WTC11 (cell line): Measurements from ENCODE around the gene WDR62. TPM values are rescaled to one million over a fixed set of nuclear protein-coding genes. Genes with fewer than 3 reads are reported as not detected.

Experiments used
- ATAC-seq: fragments of 200-7000 bp; cut with Tn5 transposase; 2 replicates; pipeline ENCODE4 v1.10.0; 2021; ENCODE audit warnings: mild to moderate bottlenecking, moderate library complexity
- CTCF ChIA-PET: fragments of 300-600 bp; sonication (Branson Sonifier 250); formaldehyde crosslinking; loops from one replicate; lab custom pipeline; 2021; ENCODE audit warnings: antibody characterized with exemption; lab: Charles Lee
- POLR2A ChIA-PET: fragments of 350-600 bp; sonication (Branson Sonifier 250); formaldehyde crosslinking; loops from one replicate; lab custom pipeline; 2021; ENCODE audit warnings: antibody characterized with exemption; lab: Charles Lee
- DNase-seq: peaks from one replicate; pipeline ENCODE4 v3.0.0; 2021; ENCODE audit warnings: low spot score
- H3K27ac Mint-ChIP-seq: 2 replicates; pipeline ENCODE4 v1.8.0; 2021; ENCODE audit warnings: mixed read lengths
- H3K27me3 Mint-ChIP-seq: 2 replicates; pipeline ENCODE4 v1.8.0; 2021; ENCODE audit warnings: low read depth, mild to moderate bottlenecking, moderate library complexity, mixed read lengths
- H3K36me3 Mint-ChIP-seq: 2 replicates; pipeline ENCODE4 v1.8.0; 2021; ENCODE audit warnings: mixed read lengths
- H3K4me1 Mint-ChIP-seq: 2 replicates; pipeline ENCODE4 v1.8.0; 2022; ENCODE audit warnings: mixed read lengths
- H3K4me3 Mint-ChIP-seq: 2 replicates; pipeline ENCODE4 v1.8.0; 2021; ENCODE audit warnings: mild to moderate bottlenecking, moderate library complexity, mixed read lengths
- H3K9me3 Mint-ChIP-seq: 2 replicates; pipeline ENCODE4 v1.8.0; 2021; ENCODE audit warnings: mixed read lengths
- ATF1 ChIP-seq: sonication (generic); formaldehyde crosslinking; IDR thresholded peaks from 2 replicates; pipeline ENCODE4 v1.8.1; 2023; ENCODE audit warnings: mild to moderate bottlenecking, moderate library complexity, missing genetic modification reagents
- ATF3 ChIP-seq: sonication (generic); formaldehyde crosslinking; conservative IDR thresholded peaks from 2 replicates; pipeline ENCODE4 v1.8.1; 2022; ENCODE audit warnings: mild to moderate bottlenecking, missing genetic modification reagents
- E2F1 ChIP-seq: sonication (generic); formaldehyde crosslinking; IDR thresholded peaks from 2 replicates; pipeline ENCODE4 v1.8.0; 2022; ENCODE audit warnings: mild to moderate bottlenecking, missing genetic modification reagents
- ELF4 ChIP-seq: sonication (generic); formaldehyde crosslinking; IDR thresholded peaks from 2 replicates; pipeline ENCODE4 v1.8.1; 2022; ENCODE audit warnings: low read depth, mild to moderate bottlenecking, moderate library complexity, missing genetic modification reagents
- EMX1 ChIP-seq: fragments of 250-450 bp; sonication (Bioruptor Pico); IDR thresholded peaks from 2 replicates; pipeline ENCODE4 v1.8.0; 2021; ENCODE audit warnings: mild to moderate bottlenecking
- FOXK1 ChIP-seq: sonication (generic); formaldehyde crosslinking; IDR thresholded peaks from 2 replicates; pipeline ENCODE4 v1.8.0; 2022; ENCODE audit warnings: mild to moderate bottlenecking, moderate library complexity, missing genetic modification reagents
- GRHL2 ChIP-seq: fragments of 250-450 bp; sonication (Bioruptor Pico); IDR thresholded peaks from 2 replicates; pipeline ENCODE4 v1.8.0; 2022; ENCODE audit warnings: mild to moderate bottlenecking, moderate library complexity; ENCODE audit not compliant: insufficient replicate concordance, severe bottlenecking
- JAZF1 ChIP-seq: fragments of 250-450 bp; sonication (Bioruptor Pico); IDR thresholded peaks from 2 replicates; pipeline ENCODE4 v1.9.0; 2021; ENCODE audit warnings: moderate library complexity, mild to moderate bottlenecking, inconsistent platforms
- JUN ChIP-seq: sonication (generic); formaldehyde crosslinking; IDR thresholded peaks from 2 replicates; pipeline ENCODE4 v1.8.0; 2023; ENCODE audit warnings: mild to moderate bottlenecking, missing genetic modification reagents
- MYBL2 ChIP-seq: sonication (generic); formaldehyde crosslinking; IDR thresholded peaks from 2 replicates; pipeline ENCODE4 v1.8.1; 2023; ENCODE audit warnings: mild to moderate bottlenecking, moderate library complexity, missing genetic modification reagents
- NFATC4 ChIP-seq: fragments of 250-450 bp; sonication (Bioruptor Pico); IDR thresholded peaks from 2 replicates; pipeline ENCODE4 v1.9.0; 2021; ENCODE audit warnings: mild to moderate bottlenecking
- RELA ChIP-seq: sonication (generic); formaldehyde crosslinking; IDR thresholded peaks from 2 replicates; pipeline ENCODE4 v1.8.1; 2022; ENCODE audit warnings: missing genetic modification reagents, mild to moderate bottlenecking, borderline replicate concordance
- SMAD3 ChIP-seq: sonication (generic); formaldehyde crosslinking; IDR thresholded peaks from 2 replicates; pipeline ENCODE4 v1.8.0; 2022; ENCODE audit warnings: missing genetic modification reagents, mild to moderate bottlenecking, borderline replicate concordance
- SP1 ChIP-seq: sonication (generic); formaldehyde crosslinking; conservative IDR thresholded peaks from 2 replicates; pipeline ENCODE4 v1.8.1; 2022; ENCODE audit warnings: missing genetic modification reagents
- TEAD1 ChIP-seq: sonication (generic); formaldehyde crosslinking; IDR thresholded peaks from 2 replicates; pipeline ENCODE4 v1.8.0; 2022; ENCODE audit warnings: mild to moderate bottlenecking, missing genetic modification reagents
- TP53 ChIP-seq: sonication (generic); formaldehyde crosslinking; IDR thresholded peaks from 2 replicates; pipeline ENCODE4 v1.8.1; 2023; ENCODE audit warnings: mild to moderate bottlenecking, missing genetic modification reagents
- ZNF121 ChIP-seq: sonication (generic); formaldehyde crosslinking; IDR thresholded peaks from 2 replicates; pipeline ENCODE4 v1.8.0; 2023; ENCODE audit warnings: missing genetic modification reagents
- ZNF317 ChIP-seq: sonication (generic); formaldehyde crosslinking; IDR thresholded peaks from 2 replicates; pipeline ENCODE4 v1.8.1; 2023; ENCODE audit warnings: low read depth, mild to moderate bottlenecking, moderate library complexity, missing genetic modification reagents, borderline replicate concordance
- ZSCAN18 ChIP-seq: fragments of 250-450 bp; sonication (Bioruptor Pico); IDR thresholded peaks from 2 replicates; pipeline ENCODE4 v2.1.2; 2022; ENCODE audit warnings: mild to moderate bottlenecking, moderate library complexity
- total RNA-seq: library from RNA; stranded (reverse); gene quantifications from 3 replicates; pipeline ENCODE4 v1.2.3, GENCODE V29; 2021
- TF ChIP-seq, protein P1 (sequence below): fragments of 200-600 bp; IDR thresholded peaks from 2 replicates; pipeline ENCODE4 v1.8.0; 2022; ENCODE audit warnings: antibody characterized with exemption
- TF ChIP-seq, protein P2 (sequence below): sonication (generic); formaldehyde crosslinking; IDR thresholded peaks from 2 replicates; pipeline ENCODE4 v1.8.1; 2023; ENCODE audit warnings: mild to moderate bottlenecking, missing genetic modification reagents, moderate library complexity
- TF ChIP-seq, protein P3 (sequence below): sonication (generic); formaldehyde crosslinking; IDR thresholded peaks from 2 replicates; pipeline ENCODE4 v1.8.1; 2023; ENCODE audit warnings: mild to moderate bottlenecking, missing genetic modification reagents

Gene WDR62
- total RNA-seq, 1 experiment from 2014 or later: 40.0 TPM

DNA sequence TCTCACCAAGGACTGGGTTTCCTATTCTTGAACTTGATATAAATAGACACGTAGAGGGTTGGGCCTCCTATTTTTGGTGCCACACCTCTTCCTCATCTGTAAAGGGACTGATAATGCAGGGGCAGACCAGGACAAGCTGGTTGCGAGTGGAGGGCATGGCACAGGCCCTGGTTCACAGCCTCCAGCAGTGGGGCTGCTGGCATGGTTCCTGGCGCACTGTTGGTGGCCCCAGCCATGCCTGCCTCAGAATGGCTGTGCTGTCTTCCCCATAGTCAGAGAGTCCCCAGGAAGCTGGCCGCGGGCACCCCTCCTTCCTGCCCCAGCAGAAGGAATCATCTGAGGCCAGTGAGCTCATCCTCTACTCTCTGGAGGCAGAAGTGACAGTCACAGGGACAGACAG is 45.8 kb downstream of the WDR62 start:
- Mint-ChIP-seq H3K9me3 (no peaks in the 10 kb centered on the region), H3K36me3 (peaks cover 29% of the 10 kb centered on the region), H3K27me3 (no peaks in the 10 kb centered on the region)
- ATAC-seq: no peak
- TF ChIP-seq TEAD1 (CRISPR knock-in tag): no peak
- TF ChIP-seq, protein P1, sequence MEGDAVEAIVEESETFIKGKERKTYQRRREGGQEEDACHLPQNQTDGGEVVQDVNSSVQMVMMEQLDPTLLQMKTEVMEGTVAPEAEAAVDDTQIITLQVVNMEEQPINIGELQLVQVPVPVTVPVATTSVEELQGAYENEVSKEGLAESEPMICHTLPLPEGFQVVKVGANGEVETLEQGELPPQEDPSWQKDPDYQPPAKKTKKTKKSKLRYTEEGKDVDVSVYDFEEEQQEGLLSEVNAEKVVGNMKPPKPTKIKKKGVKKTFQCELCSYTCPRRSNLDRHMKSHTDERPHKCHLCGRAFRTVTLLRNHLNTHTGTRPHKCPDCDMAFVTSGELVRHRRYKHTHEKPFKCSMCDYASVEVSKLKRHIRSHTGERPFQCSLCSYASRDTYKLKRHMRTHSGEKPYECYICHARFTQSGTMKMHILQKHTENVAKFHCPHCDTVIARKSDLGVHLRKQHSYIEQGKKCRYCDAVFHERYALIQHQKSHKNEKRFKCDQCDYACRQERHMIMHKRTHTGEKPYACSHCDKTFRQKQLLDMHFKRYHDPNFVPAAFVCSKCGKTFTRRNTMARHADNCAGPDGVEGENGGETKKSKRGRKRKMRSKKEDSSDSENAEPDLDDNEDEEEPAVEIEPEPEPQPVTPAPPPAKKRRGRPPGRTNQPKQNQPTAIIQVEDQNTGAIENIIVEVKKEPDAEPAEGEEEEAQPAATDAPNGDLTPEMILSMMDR: no peak
- TF ChIP-seq ELF4 (CRISPR knock-in tag): no peak
- TF ChIP-seq, protein P2, sequence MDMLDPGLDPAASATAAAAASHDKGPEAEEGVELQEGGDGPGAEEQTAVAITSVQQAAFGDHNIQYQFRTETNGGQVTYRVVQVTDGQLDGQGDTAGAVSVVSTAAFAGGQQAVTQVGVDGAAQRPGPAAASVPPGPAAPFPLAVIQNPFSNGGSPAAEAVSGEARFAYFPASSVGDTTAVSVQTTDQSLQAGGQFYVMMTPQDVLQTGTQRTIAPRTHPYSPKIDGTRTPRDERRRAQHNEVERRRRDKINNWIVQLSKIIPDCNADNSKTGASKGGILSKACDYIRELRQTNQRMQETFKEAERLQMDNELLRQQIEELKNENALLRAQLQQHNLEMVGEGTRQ (CRISPR knock-in tag): no peak
- TF ChIP-seq TP53: no peak
- TF ChIP-seq JAZF1: no peak
- no peak for TF ChIP-seq RELA
- TF ChIP-seq SMAD3 (CRISPR knock-in tag): no peak
- TF ChIP-seq MYBL2 (CRISPR knock-in tag): no peak
- no peak for TF ChIP-seq EMX1 (CRISPR knock-in tag)
- TF ChIP-seq ATF3 (CRISPR knock-in tag): no peak
- no peak for TF ChIP-seq ZSCAN18 (CRISPR knock-in tag)
- TF ChIP-seq JUN (CRISPR knock-in tag): no peak
- TF ChIP-seq, protein P3, sequence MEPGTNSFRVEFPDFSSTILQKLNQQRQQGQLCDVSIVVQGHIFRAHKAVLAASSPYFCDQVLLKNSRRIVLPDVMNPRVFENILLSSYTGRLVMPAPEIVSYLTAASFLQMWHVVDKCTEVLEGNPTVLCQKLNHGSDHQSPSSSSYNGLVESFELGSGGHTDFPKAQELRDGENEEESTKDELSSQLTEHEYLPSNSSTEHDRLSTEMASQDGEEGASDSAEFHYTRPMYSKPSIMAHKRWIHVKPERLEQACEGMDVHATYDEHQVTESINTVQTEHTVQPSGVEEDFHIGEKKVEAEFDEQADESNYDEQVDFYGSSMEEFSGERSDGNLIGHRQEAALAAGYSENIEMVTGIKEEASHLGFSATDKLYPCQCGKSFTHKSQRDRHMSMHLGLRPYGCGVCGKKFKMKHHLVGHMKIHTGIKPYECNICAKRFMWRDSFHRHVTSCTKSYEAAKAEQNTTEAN: no peak
- no peak for TF ChIP-seq FOXK1 (CRISPR knock-in tag)
- no peak for TF ChIP-seq ATF1 (CRISPR knock-in tag)
- TF ChIP-seq, all 79 proteins: peak for 0
- ChIA-PET POLR2A (no interaction called here), CTCF (no interaction called here)
- H3K4me3 Mint-ChIP-seq: no peak overlapping the region
- DNase-seq: no peak
- no peak overlapping the region for H3K27ac Mint-ChIP-seq
- no peaks in the 10 kb centered on the region for H3K4me1 Mint-ChIP-seq

DNA sequence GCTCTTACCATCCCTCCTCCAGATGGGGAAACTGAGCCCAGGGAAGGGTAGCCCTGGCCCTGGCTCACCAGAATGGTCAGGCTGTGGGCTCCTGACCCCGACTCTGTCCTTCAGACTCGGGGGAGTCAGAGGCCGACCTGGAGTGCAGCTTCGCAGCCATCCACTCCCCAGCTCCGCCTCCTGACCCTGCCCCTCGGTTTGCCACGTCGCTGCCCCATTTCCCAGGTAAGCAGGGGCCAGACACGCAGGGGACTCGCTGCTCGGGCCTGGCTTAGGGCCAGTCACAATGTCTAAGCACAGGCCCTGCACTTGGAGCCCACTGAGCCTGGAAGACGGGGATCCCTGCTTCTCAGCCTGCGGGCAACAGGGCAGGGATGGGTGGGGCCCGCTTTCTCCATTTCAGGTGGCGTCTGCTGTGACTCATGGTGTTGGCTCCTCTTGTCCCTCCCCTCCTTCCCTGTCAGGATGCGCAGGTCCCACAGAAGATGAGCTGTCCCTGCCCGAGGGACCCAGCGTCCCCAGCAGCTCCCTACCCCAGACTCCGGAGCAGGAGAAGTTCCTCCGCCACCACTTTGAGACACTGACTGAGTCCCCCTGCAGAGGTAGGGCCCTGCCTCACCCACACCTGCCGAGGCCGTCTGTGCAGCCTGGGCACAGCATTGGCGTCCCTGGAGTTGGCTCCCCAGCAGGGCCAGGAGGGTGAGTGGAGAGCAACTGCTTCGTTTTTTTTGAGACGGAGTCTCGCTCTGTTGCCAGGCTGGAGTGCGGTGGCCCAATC is 47.0 kb downstream of the WDR62 start:
- POLR2A ChIA-PET: no interaction called here
- CTCF ChIA-PET: no interaction called here
- ATAC-seq (no peak), DNase-seq (no peak)
- H3K27ac Mint-ChIP-seq: no peak overlapping the region
- H3K4me1 Mint-ChIP-seq: no peaks in the 10 kb centered on the region
- no peak overlapping the region for H3K4me3 Mint-ChIP-seq
- H3K27me3 Mint-ChIP-seq: no peaks in the 10 kb centered on the region
- no peak for TF ChIP-seq ZNF317 (CRISPR knock-in tag)
- TF ChIP-seq GRHL2 (CRISPR knock-in tag): no peak
- TF ChIP-seq ZNF121: peak; percentile 74
- no peak for TF ChIP-seq NFATC4 (CRISPR knock-in tag)
- TF ChIP-seq SP1: no peak
- TF ChIP-seq E2F1 (CRISPR knock-in tag): no peak
- no peaks in the 10 kb centered on the region for H3K9me3 Mint-ChIP-seq
- H3K36me3 Mint-ChIP-seq: peaks cover 28% of the 10 kb centered on the region
